Skin epidermis (tissue), 12 donors: ENCODE measurements around the gene COL25A1.
A peak's percentile ranks its signal among the peaks of the same experiment; 100 is the strongest.

Experiments
- H3K27ac ChIP-seq, 21 experiments: fragments of 200-600 bp; sonication (generic) in 11 of 21; one replicate each; pipeline ENCODE4 v1.5.0; 2020; ENCODE audit warnings: mild to moderate bottlenecking in 3 of 21, inconsistent platforms in 2 of 21, moderate library complexity in 2 of 21
- H3K4me3 ChIP-seq, 7 experiments: fragments of 200-600 bp; sonication (generic) in 2 of 7; one replicate each; pipeline ENCODE4 v1.5.0; 2020; ENCODE audit warnings: inconsistent platforms in 2 of 7, mild to moderate bottlenecking in 2 of 7, moderate library complexity in 1 of 7

Gene COL25A1

GRCh38 chr4:109302361-109303139 is at the start of gene COL25A1:
Gene COL25A1 (minus strand): TSS chr4:109302658.
- peak within 1 kb of the TSS in 1 of 21 experiments; percentile 1 for H3K27ac ChIP-seq
- H3K4me3 ChIP-seq: peak within 1 kb of the TSS; percentile 24 to 46 (median 37)

GRCh38 chr4:109350121-109350520 is 47.7 kb upstream of the COL25A1 start:
- H3K4me3 ChIP-seq: no peak overlapping the region
- no peak overlapping the region for H3K27ac ChIP-seq

GRCh38 chr4:109334129-109335105 is 32.0 kb upstream of the COL25A1 start:
- Histone ChIP-seq H3K27ac (no peak overlapping the region), H3K4me3 (no peak overlapping the region)

- Histone ChIP-seq H3K27ac (no peak overlapping the region), H3K4me3 (no peak overlapping the region)
Measured at GRCh38 chr4:109332926-109333464, 30.5 kb upstream of the COL25A1 start.

- H3K27ac ChIP-seq: no peak overlapping the region
- no peak overlapping the region for H3K4me3 ChIP-seq
Measured at GRCh38 chr4:109327641-109328040, 25.2 kb upstream of the COL25A1 start.

GRCh38 chr4:109325698-109326097 is 23.2 kb upstream of the COL25A1 start:
- no peak overlapping the region for H3K4me3 ChIP-seq

GRCh38 chr4:109323348-109323747 is 20.9 kb upstream of the COL25A1 start:
- no peak overlapping the region for H3K27ac ChIP-seq
- H3K4me3 ChIP-seq: no peak overlapping the region

More at GRCh38 chr4:109325698-109326097, 23.2 kb upstream of the COL25A1 start:
- H3K27ac ChIP-seq: no peak overlapping the region

GRCh38 chr4:109321232-109321631 is 18.8 kb upstream of the COL25A1 start:
- H3K27ac ChIP-seq: no peak overlapping the region

GRCh38 chr4:109319684-109320083 is 17.2 kb upstream of the COL25A1 start:
- no peak overlapping the region for H3K4me3 ChIP-seq
- no peak overlapping the region for H3K27ac ChIP-seq

More at GRCh38 chr4:109321232-109321631, 18.8 kb upstream of the COL25A1 start:
- H3K4me3 ChIP-seq: no peak overlapping the region

GRCh38 chr4:109319156-109319555 is 16.7 kb upstream of the COL25A1 start:
- Histone ChIP-seq H3K4me3 (no peak overlapping the region), H3K27ac (no peak overlapping the region)

GRCh38 chr4:109315818-109316217 is 13.4 kb upstream of the COL25A1 start:
- Histone ChIP-seq H3K27ac (no peak overlapping the region), H3K4me3 (no peak overlapping the region)

- Histone ChIP-seq H3K4me3 (no peak overlapping the region), H3K27ac (no peak overlapping the region)
Measured at GRCh38 chr4:109315341-109315740, 12.9 kb upstream of the COL25A1 start.

GRCh38 chr4:109313168-109314133 is 11.0 kb upstream of the COL25A1 start:
- Histone ChIP-seq H3K27ac (no peak overlapping the region), H3K4me3 (no peak overlapping the region)

- Histone ChIP-seq H3K27ac (peak overlapping the region in 1 of 21 experiments; percentile 1), H3K4me3 (peak overlapping the region; percentile 24 to 46 (median 37))
Measured at GRCh38 chr4:109303140-109303496, 660 bp upstream of the COL25A1 start.

- Histone ChIP-seq H3K27ac (no peak overlapping the region), H3K4me3 (peak overlapping the region; percentile 24 to 46 (median 37))
Measured at GRCh38 chr4:109301651-109302360, 652 bp downstream of the COL25A1 start.

- no peak overlapping the region for H3K27ac ChIP-seq
- H3K4me3 ChIP-seq: no peak overlapping the region
Measured at GRCh38 chr4:109298279-109299010, 4.0 kb downstream of the COL25A1 start.

GRCh38 chr4:109296527-109296926 is 5.9 kb downstream of the COL25A1 start:
- no peak overlapping the region for H3K27ac ChIP-seq
- H3K4me3 ChIP-seq: no peak overlapping the region

- H3K27ac ChIP-seq: no peak overlapping the region
- H3K4me3 ChIP-seq: no peak overlapping the region
Measured at GRCh38 chr4:109295081-109295480, 7.4 kb downstream of the COL25A1 start.
